ENCODE measurements around the gene CIITA.
A peak's percentile ranks its signal among the peaks of the same experiment; 100 is the strongest.

CIITA gene

DNA sequence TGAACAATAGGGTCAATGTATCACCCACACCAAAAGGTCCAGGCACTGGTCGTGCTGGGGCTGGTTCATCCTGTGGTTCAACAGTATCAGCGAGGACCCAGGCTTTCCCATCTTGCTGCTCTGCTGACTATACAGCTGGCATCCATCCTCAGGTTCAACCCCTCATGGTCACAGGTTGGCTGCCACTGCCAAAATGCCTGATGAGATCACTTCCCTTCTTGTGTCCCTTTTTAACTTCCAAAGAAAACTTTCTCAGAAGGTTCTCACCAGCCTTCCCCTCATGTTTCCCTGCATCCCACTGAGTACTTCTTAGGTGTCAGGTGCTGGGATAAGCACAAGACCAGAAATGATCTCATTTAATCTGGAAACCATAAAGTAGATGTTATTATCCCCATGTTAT, 93.1 kb downstream of the CIITA start:
- DNase-seq (ENCODE audit: extremely low spot score, insufficient read length, low read depth) (no peak), FAIRE-seq (no peak)

DNA sequence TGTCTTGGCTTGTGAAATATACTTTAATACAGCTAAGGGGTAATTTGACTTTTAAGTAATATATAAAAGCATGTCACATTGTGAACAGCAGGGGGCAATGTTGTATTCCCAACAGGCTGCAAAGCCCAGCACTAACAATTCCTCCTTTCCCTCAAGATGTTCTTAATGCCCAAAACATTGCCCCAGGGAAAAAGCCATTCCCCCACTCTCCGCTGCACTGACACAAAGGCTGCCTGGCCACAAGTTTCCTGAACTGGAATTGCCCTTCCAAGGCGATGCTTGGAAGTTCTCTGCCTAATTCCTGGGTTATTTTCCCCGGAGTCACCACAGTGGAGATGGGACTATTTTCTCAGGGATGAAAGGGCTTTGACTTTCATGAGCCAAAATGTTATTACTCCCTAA, 94.6 kb downstream of the CIITA start:
- DNase-seq (ENCODE audit: extremely low spot score, insufficient read length, low read depth) (no peak), FAIRE-seq (peak; percentile 80)

DNA sequence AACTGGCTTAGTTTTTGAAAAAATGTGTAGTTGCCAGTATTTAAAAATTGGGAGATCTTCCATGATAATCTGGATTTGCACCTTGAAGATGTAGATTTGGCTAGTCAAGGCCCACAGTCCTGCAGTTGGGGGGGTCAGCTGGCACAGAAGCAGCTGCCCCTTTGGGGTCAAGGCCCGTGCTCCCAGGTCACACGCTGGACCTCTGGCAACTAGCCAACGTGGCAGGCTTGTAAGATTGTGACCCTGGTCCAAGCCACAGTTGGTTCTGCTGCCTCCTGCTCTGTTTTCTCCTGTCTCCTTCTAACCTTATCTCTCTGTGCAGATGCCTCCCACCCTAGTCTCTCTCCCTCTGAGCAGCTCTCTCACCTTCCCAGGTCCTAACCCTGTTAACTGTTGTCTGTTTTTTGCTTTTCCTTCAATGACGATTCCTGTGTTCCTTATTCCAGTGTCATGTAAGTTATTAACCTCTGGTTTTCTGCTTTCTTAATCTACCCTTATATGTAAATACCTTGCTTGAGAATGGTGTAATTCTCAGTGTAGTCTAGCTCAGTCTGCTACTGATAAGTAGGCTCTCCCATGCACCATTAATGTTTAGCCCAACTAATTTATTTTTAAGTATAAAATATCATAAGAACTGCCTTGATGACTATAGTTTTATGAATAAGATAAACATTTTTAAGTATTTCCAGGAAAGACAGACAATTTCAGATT, 95.3 kb downstream of the CIITA start:
- no peak for DNase-seq (ENCODE audit: extremely low spot score, insufficient read length, low read depth)
- FAIRE-seq = no peak

GRCh38 chr16:10972819-10973464, 95.9 kb downstream of the CIITA start:
- DNase-seq (ENCODE audit: extremely low spot score, insufficient read length, low read depth) (no peak), FAIRE-seq (no peak)

DNA sequence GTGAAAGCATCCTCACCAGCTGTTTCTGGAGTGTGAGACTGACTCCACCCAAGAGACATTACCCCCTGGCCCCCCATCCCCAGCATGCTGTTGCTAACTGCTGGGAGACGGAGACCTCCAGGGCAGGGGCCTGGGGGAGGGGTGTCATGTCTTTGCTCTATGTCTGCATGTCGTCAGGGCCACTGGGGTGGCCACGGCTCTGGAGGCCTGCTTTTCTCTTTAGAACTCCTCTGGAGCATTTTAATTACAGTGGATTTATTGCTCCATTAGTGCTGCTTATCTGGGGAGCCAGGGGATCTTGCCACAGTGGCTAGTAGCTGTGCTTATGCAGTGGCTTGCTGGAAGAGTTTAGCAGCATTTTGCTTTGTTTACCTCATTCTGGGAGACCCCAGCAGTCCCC, 99.6 kb downstream of the CIITA start:
- no peak for FAIRE-seq
- no peak for DNase-seq (ENCODE audit: extremely low spot score, insufficient read length, low read depth)

- no peak for FAIRE-seq
- no peak for DNase-seq (ENCODE audit: extremely low spot score, insufficient read length, low read depth)
Observed at GRCh38 chr16:10978124-10978523, 101.1 kb downstream of the CIITA start.

DNA sequence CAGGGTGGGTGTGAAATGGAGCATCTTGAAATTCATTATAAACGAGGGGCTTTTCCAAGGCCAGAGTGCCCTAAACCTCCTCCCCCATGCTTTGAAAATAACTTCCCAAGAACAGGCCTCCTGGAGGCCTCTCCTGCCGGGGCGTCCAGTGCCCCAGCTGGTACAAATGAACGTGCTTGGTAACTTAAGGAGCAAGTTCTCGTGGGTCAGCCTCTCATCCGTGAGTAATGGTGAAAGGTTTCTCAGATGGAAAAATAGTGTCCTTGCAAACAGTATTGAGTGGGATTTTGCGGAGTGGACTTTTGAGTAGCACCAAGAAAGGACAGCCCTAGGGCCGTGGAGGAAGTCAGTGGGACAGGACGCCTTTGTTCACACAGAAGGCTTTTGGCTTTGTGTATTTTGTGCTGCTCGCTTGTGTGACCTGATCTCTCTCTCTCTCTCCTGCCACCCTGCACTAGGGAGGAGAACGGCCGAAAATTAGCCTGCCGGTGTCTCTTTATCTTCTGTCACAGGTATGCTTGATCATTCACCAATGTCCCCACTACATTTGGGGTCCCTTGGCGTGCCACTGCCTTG, 102.0 kb downstream of the CIITA start:
- FAIRE-seq (no peak), DNase-seq (ENCODE audit: extremely low spot score, insufficient read length, low read depth) (no peak)

DNA sequence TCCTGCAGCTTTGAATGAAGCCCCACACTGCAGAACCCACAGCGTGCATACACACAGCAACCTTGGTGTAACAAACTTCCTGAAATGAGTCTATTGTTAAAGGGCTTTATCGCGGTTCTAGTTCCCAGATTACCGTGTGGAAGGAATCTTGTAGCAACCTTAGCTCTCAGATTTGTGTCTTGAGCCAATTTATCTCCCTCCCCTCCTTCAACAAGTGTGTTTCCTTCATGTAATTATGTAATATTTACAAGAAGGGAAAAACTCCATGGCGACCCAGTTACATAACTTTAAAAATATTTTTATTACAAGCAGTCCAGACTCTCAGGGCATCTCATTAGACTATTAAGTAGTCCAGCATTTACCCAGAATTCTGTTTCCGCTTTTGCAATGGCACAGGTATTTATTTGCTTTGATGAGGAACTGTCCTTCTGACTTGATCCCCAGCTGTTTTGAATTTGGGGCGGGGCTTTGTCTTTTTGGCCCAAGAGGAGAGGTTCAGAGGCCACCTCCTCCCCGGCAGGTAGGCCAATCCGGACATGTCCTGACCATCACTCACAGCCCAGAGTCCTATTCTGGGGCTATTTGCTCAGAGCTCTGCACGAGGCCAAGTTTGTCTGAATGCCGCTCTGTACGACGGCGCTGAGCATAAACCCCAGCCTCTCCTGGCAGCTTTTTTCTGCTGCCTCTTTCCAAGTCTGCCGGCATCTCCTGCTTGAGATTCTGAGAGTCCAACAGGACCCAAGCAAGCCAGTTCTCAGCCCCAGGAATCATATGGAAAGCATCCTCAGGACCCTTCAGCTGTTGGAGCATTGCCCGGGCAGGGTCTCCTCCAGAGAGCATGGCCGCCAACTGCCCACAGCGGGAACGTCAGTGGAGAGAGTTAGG, 103.0 kb downstream of the CIITA start:
- DNase-seq (ENCODE audit: extremely low spot score, insufficient read length, low read depth) (no peak), FAIRE-seq (no peak)

GRCh38 chr16:10980813-10981212, 103.8 kb downstream of the CIITA start:
- DNase-seq (ENCODE audit: extremely low spot score, insufficient read length, low read depth) (no peak), FAIRE-seq (no peak)

DNA sequence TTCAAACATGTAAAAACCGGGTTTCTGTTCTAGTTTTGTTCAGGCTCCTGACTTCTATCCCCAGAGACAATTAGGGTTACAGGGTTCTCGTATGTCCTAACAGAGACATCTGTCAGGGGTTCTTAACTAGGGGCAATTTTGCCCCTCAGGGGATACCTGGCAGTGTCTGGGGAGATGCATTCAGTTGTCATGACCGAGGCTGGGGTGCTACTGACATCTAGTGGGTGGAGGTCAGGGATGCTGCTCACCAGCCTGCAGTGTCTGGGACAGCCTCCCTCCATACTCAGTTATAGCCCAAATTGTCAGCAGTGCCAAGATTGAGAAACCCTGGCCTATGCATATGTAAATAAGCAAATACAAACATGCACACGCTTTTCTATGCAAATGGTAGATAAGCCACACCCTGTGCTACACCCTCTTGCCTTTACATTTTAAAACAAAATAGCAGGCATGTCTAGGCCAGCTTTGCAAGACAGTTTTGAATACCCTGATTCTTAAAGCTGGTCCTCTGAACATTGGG, 104.8 kb downstream of the CIITA start:
- FAIRE-seq (peak; percentile 83), DNase-seq (ENCODE audit: extremely low spot score, insufficient read length, low read depth) (peak; percentile 37)

- DNase-seq (ENCODE audit: extremely low spot score, insufficient read length, low read depth) (peak; percentile 28), FAIRE-seq (peak; percentile 77)
Observed at GRCh38 chr16:10982465-10983150, 105.6 kb downstream of the CIITA start.

DNA sequence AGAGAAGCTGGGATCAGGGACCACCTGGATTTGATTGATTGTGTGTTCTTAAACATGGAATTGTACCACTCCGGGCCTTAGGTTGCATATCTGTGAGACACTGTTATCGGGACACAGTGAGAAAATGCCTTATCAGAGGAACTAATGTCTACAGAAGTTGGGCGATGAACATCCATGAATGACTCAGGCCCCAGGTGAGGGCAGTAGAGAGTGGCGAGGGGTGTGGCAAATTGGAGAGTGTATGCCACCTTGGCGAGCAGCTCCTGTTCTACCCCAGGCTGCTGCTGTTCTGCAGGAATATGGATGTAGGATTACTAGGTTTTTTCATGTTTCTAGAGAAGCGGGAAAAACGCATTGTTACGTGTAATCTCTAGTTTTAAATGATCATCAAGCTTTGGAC, 106.2 kb downstream of the CIITA start:
- no peak for FAIRE-seq
- no peak for DNase-seq (ENCODE audit: extremely low spot score, insufficient read length, low read depth)

- DNase-seq (ENCODE audit: extremely low spot score, insufficient read length, low read depth) (no peak), FAIRE-seq (no peak)
Observed at GRCh38 chr16:10984509-10984908, 107.5 kb downstream of the CIITA start.
